Subcutaneous adipose tissue (tissue), 4 donors: ENCODE measurements around the gene CASP8AP2. TPM values are rescaled to one million over a fixed set of nuclear protein-coding genes. Genes with fewer than 3 reads are reported as not detected.

Experiments
- total RNA-seq, 4 donors: library from RNA; depleted of rRNA; stranded (reverse); fragments of >200 nt; gene quantifications; one replicate each; pipeline ENCODE4 v1.1.0, GENCODE V29; 2016
- TF ChIP-seq, protein P1 (sequence below): fragments of 450-650 bp; IDR thresholded peaks from one replicate; pipeline ENCODE4 v1.5.1; 2016; ENCODE audit warnings: low read depth, mild to moderate bottlenecking, control low read depth, antibody characterized with exemption, moderate library complexity

The CASP8AP2 gene
- total RNA-seq, 4 donors from 2014 or later, result 15.3 to 24.0 (median 18.4) TPM

DNA sequence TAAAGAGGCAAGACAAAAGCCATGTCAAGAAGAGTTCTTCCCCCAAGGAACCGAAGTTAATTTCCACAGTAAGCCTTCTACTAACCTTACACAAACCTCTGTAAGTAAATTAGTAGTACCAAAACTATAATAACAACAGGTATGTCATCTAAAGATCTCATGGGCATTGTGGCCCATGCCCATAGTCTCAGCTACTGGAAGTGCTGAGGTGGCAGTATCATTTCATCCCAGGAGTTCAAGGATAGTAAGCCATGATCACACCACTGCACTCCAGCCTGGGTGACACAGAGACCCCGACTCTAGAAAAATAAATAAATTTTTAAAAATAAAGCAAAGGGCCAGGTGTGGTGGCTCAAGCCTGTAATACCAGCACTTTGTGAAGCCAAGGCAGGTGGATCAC, 39.3 kb upstream of the CASP8AP2 start:
- TF ChIP-seq, protein P1, sequence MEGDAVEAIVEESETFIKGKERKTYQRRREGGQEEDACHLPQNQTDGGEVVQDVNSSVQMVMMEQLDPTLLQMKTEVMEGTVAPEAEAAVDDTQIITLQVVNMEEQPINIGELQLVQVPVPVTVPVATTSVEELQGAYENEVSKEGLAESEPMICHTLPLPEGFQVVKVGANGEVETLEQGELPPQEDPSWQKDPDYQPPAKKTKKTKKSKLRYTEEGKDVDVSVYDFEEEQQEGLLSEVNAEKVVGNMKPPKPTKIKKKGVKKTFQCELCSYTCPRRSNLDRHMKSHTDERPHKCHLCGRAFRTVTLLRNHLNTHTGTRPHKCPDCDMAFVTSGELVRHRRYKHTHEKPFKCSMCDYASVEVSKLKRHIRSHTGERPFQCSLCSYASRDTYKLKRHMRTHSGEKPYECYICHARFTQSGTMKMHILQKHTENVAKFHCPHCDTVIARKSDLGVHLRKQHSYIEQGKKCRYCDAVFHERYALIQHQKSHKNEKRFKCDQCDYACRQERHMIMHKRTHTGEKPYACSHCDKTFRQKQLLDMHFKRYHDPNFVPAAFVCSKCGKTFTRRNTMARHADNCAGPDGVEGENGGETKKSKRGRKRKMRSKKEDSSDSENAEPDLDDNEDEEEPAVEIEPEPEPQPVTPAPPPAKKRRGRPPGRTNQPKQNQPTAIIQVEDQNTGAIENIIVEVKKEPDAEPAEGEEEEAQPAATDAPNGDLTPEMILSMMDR, result no peak

- TF ChIP-seq, protein P1, result no peak
Observed at GRCh38 chr6:89792881-89793280, 36.8 kb upstream of the CASP8AP2 start.

DNA sequence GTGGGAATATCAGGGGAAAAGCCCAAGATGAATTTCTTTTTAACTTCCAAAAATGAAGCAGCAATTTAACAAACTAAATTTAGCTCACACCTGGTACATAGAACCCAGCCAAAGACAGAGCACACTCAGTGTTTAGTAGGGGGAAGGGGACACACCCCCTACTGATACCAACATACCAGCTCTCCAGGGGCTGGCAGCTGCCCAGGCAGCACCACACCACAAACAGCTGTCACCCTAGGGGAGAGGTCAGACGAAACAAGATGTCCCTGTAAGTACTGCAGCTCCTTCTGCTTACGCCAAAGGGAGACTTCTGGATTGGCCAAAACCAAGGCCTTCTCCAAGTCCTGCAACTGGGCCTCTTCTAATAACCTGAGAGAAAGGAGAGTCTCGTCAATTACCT, 36.1 kb upstream of the CASP8AP2 start:
- TF ChIP-seq, protein P1, result no peak

DNA sequence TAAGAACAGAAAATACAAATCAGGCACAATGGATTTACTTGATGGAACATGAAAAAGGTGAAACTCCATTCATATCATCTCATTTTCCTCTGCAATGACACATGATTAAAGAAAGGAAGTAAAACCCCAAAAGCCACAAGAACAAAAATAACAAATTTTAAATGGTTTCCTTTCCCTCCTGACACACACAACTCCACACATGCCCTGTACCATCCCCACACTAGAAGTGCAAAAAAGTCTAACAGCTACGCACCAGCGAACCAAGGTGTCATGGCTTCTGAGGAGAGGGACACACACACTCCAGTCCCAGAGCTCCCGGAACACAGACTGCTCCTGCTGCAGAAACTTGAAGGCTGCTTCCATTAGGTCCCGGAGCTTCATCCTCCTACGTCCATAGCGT, 35.4 kb upstream of the CASP8AP2 start:
- TF ChIP-seq, protein P1, result no peak

DNA sequence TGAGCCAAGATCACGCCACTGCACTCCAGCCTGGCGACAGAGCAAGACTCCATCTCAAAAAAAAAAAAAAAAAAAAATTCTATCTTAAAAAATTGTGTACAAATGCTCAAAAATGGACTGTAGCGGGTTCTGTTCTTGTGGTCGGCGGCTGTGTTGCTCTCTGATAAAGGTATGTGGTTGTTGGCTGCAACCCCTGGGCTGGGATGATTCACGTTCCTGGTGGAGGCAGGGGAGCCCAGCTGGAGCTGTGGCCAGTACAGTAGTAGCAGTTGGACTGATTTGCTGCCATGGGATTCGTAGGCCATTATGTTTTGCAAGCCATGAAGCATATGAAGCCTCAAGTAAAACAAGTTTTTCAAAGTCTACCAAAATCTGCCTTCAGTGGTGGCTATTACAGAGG, 32.4 kb upstream of the CASP8AP2 start:
- TF ChIP-seq, protein P1, result no peak

GRCh38 chr6:89799096-89799495, 30.6 kb upstream of the CASP8AP2 start:
- TF ChIP-seq, protein P1, result no peak

- TF ChIP-seq, protein P1, result no peak
Observed at GRCh38 chr6:89799756-89800155, 29.9 kb upstream of the CASP8AP2 start.

- TF ChIP-seq, protein P1, result no peak
Observed at GRCh38 chr6:89803271-89803670, 26.4 kb upstream of the CASP8AP2 start.
